NCI-H2196 (cell line): ENCODE results near the gene LINGO1.

Experiments used
- DNase-seq: peaks from one replicate; lab custom pipeline; 2025; ENCODE audit not compliant: unreplicated experiment; lab: John Stamatoyannopoulos, UW

Gene LINGO1

GRCh38 chr15:77617476-77618230 lies 15.1 kb downstream of the LINGO1 start:
- no peak for DNase-seq

- DNase-seq, result no peak
Measured at GRCh38 chr15:77616072-77616471, 16.6 kb downstream of the LINGO1 start.

GRCh38 chr15:77615472-77615871 lies 17.2 kb downstream of the LINGO1 start:
- no peak for DNase-seq

- DNase-seq, result no peak
Measured at GRCh38 chr15:77614251-77614806, 18.4 kb downstream of the LINGO1 start.

- no peak for DNase-seq
Measured at GRCh38 chr15:77613814-77614213, 18.9 kb downstream of the LINGO1 start.

- no peak for DNase-seq
Measured at GRCh38 chr15:77612958-77613601, 19.6 kb downstream of the LINGO1 start.

- no peak for DNase-seq
Measured at GRCh38 chr15:77611767-77612166, 20.9 kb downstream of the LINGO1 start.

- DNase-seq, result no peak
Measured at GRCh38 chr15:77610731-77611130, 22.0 kb downstream of the LINGO1 start.

- DNase-seq, result no peak
Measured at GRCh38 chr15:77609558-77609957, 23.2 kb downstream of the LINGO1 start.

- DNase-seq, result no peak
Measured at GRCh38 chr15:77608774-77609173, 23.9 kb downstream of the LINGO1 start.

- no peak for DNase-seq
Measured at GRCh38 chr15:77607894-77608261, 24.8 kb downstream of the LINGO1 start.

GRCh38 chr15:77607111-77607893 lies 25.4 kb downstream of the LINGO1 start:
- no peak for DNase-seq

GRCh38 chr15:77606142-77607034 lies 26.3 kb downstream of the LINGO1 start:
- DNase-seq, result no peak

GRCh38 chr15:77605547-77605946 lies 27.2 kb downstream of the LINGO1 start:
- no peak for DNase-seq

- no peak for DNase-seq
Measured at GRCh38 chr15:77604973-77605372, 27.7 kb downstream of the LINGO1 start.

- DNase-seq, result peak; percentile 51
Measured at GRCh38 chr15:77603611-77604336, 28.9 kb downstream of the LINGO1 start.

GRCh38 chr15:77602800-77603199 lies 29.9 kb downstream of the LINGO1 start:
- no peak for DNase-seq

GRCh38 chr15:77599899-77600298 lies 32.8 kb downstream of the LINGO1 start:
- peak; percentile 74 for DNase-seq

GRCh38 chr15:77599357-77599756 lies 33.4 kb downstream of the LINGO1 start:
- DNase-seq, result peak; percentile 19

- no peak for DNase-seq
Measured at GRCh38 chr15:77598644-77599043, 34.1 kb downstream of the LINGO1 start.
